Skeletal muscle tissue (tissue), 4 donors: ENCODE results near the gene BDNF. TPM values are rescaled to one million over a fixed set of nuclear protein-coding genes. Genes with fewer than 3 reads are reported as not detected.
"Not testable (repeated sequence)": the region's sequence is repeated elsewhere in the genome, so short reads cannot be mapped to it uniquely, and the experiment has no call there.

ENCODE experiments used
- H3K27ac ChIP-seq: one replicate; pipeline ENCODE4 v1.7.0; 2013; ENCODE audit warnings: mild to moderate bottlenecking, low read depth, low read length, inconsistent platforms
- H3K27me3 ChIP-seq, 3 donors: one replicate each; pipeline ENCODE4 v1.7.0; 2013; ENCODE audit warnings: low read length in 3 of 3; ENCODE audit not compliant: control insufficient read depth in 3 of 3, insufficient read depth in 3 of 3
- H3K36me3 ChIP-seq, 3 donors: one replicate each; pipeline ENCODE4 v1.7.0; 2013; ENCODE audit warnings: low read length in 3 of 3; ENCODE audit not compliant: control insufficient read depth in 3 of 3, insufficient read depth in 3 of 3
- H3K4me1 ChIP-seq, 3 donors: one replicate each; pipeline ENCODE4 v1.7.0; 2013; ENCODE audit warnings: low read length in 3 of 3, mild to moderate bottlenecking in 3 of 3; ENCODE audit not compliant: control insufficient read depth in 3 of 3, insufficient read depth in 3 of 3
- H3K4me3 ChIP-seq, 3 donors: one replicate each; pipeline ENCODE4 v1.7.0; 2013; ENCODE audit warnings: low read length in 3 of 3
- H3K9ac ChIP-seq, 3 donors: one replicate each; pipeline ENCODE4 v1.7.0; 2013; ENCODE audit warnings: low read length in 3 of 3, mild to moderate bottlenecking in 3 of 3, moderate library complexity in 2 of 3, low read depth in 1 of 3
- H3K9me3 ChIP-seq, 3 donors: one replicate each; pipeline ENCODE4 v1.7.0; 2013; ENCODE audit warnings: low read length in 3 of 3; ENCODE audit not compliant: control insufficient read depth in 3 of 3
- total RNA-seq: library from RNA; depleted of rRNA; stranded (reverse); fragments of >200 nt; gene quantifications from one replicate; pipeline ENCODE4 v1.2.3, GENCODE V29; 2014
- donor health status: Osteomylitis.

BDNF gene
- total RNA-seq, 1 donor from 2014 or later, result 1.0 TPM

DNA sequence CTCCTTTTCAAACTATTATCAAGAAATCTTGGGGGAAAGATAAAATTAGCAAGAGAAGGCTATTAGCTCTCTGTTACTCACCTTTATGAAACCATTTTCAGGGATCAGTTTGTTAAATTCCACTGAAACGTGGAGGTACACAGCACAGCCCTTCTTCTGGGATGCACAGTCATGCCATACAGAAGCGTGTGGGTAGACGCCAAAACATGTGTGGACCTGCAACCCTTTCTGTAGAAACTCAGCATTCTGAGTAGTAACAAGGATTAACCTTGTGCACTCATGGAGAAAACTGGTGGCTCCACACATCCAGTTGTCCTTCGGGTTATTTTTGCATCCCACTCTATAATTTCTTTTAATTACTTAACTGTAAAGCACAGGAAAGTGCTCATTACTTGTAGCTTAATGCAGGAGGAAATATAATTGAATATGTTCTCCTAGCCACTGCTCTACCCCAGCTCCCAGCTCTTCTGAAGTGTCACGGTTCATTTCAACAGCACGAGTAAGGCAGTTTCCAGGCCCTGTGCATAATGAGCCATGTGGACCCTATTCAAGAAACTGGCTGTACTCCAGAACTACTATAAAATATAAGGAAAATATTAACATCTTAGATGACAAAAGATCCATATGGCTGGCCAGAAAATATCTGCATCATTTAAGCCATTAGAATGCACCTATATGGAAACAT, 26.1 kb downstream of the BDNF start:
- no peaks in the 10 kb centered on the region for H3K27me3 ChIP-seq
- H3K4me3 ChIP-seq, result no peak overlapping the region
- no peaks in the 10 kb centered on the region for H3K9me3 ChIP-seq
- no peaks in the 10 kb centered on the region for H3K36me3 ChIP-seq
- H3K27ac ChIP-seq, result no peak overlapping the region
- no peaks in the 10 kb centered on the region for H3K4me1 ChIP-seq
- no peak overlapping the region for H3K9ac ChIP-seq

DNA sequence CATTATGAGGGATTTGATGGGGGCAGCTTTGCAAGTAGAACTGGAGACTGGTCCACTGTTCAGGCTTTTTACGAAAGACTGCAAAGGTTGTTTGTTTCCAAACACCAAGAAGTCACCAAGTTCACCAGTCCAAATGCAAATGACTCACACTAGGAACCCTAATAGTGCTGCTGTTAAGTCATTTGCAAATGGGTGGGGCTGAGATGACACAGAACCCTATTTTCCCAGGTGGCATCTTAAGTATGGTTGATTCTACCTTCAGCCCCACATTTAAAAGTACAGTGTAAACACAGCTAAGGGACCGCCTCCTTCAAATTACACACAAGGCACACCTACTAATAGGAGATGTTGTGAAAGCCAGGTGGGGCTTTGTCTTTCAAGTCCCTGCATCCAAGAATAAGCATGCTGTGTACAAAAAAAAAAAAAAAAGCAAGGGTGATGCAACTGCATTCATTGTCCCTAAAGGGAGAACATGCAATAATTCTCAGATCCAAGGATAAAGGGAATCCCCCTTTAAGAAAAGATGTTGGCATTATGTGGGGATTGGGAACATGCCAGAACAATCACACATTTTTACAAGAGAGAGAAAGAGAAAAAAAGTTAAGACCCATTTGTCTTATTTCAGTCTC, 27.3 kb downstream of the BDNF start:
- H3K4me3 ChIP-seq, result no peak overlapping the region

GRCh38 chr11:27665508-27666101, 34.6 kb downstream of the BDNF start:
- H3K4me3 ChIP-seq, H3K9me3 ChIP-seq, H3K36me3 ChIP-seq, H3K4me1 ChIP-seq, H3K9ac ChIP-seq, H3K27ac ChIP-seq, H3K27me3 ChIP-seq: not testable (repeated sequence)

More for the DNA sequence above, 27.3 kb downstream of the BDNF start:
- Histone ChIP-seq H3K36me3 (no peaks in the 10 kb centered on the region), H3K9me3 (no peaks in the 10 kb centered on the region), H3K27ac (no peak overlapping the region), H3K4me1 (no peaks in the 10 kb centered on the region), H3K9ac (no peak overlapping the region), H3K27me3 (no peaks in the 10 kb centered on the region)

DNA sequence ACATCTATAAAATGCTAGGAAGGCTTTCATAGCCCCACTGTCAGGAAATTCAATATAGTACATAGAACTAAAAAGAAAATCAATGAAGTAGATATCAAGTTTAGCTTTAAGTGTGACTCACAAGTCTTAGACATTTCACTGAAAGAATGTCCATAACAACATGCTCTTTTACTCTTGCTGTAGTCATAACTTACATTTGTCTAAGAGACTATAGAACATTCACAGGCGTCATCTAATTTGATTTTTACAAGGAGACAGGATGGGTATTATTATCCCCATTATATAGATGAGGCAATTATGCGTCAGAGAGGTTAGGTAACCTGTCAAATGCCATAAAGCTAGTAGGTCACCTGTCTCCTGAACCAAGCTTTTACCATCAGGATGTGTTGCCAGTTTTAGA, 36.9 kb downstream of the BDNF start:
- Histone ChIP-seq H3K9me3 (no peaks in the 10 kb centered on the region), H3K9ac (no peak overlapping the region), H3K27ac (no peak overlapping the region), H3K4me3 (no peak overlapping the region), H3K36me3 (no peaks in the 10 kb centered on the region), H3K4me1 (no peaks in the 10 kb centered on the region), H3K27me3 (no peaks in the 10 kb centered on the region)

- no peak overlapping the region for H3K9ac ChIP-seq
- no peaks in the 10 kb centered on the region for H3K27me3 ChIP-seq
- H3K9me3 ChIP-seq, result no peaks in the 10 kb centered on the region
- no peak overlapping the region for H3K27ac ChIP-seq
- H3K4me3 ChIP-seq, result no peak overlapping the region
- no peaks in the 10 kb centered on the region for H3K4me1 ChIP-seq
- H3K36me3 ChIP-seq, result no peaks in the 10 kb centered on the region
Observed at GRCh38 chr11:27660171-27660570, 40.1 kb downstream of the BDNF start.

DNA sequence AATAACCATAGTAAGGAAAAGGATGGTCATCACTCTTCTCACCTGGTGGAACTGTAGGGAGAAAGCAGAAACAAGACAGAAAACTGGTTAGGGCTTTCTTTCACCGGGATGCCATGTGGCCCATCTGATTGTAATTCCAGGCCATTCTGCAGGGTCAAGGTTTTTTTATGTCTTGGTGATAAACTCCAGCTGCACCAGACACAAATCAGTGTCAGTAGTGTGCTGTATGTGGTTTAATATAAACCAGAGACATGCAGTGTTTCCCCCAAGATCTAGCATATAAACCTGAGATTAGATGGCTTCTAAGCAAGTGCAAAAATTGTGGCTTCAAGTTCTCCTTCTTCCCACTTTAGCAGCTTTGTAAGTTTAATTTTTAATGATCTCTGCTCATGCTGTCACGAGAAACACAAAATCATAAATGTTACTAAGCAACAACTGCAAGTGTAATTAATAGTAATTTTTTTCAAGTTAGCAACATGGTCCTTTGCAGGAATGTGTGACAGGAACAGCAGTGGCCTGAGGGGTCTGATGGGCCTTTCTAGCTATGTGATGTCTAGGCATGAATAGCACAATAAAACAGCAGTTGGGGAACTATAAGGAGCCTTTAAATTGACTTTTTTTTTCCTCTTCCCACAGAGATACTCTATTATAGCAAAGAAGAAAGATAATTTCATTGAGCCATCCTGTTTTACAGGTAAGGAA, 41.6 kb downstream of the BDNF start:
- no peak overlapping the region for H3K27ac ChIP-seq
- no peak overlapping the region for H3K4me3 ChIP-seq
- H3K9me3 ChIP-seq, result no peaks in the 10 kb centered on the region
- H3K27me3 ChIP-seq, result no peaks in the 10 kb centered on the region
- no peaks in the 10 kb centered on the region for H3K4me1 ChIP-seq
- H3K36me3 ChIP-seq, result no peaks in the 10 kb centered on the region
- no peak overlapping the region for H3K9ac ChIP-seq

GRCh38 chr11:27656806-27657483, 43.3 kb downstream of the BDNF start:
- no peaks in the 10 kb centered on the region for H3K36me3 ChIP-seq
- H3K4me3 ChIP-seq, result no peak overlapping the region
- no peak overlapping the region for H3K27ac ChIP-seq
- no peaks in the 10 kb centered on the region for H3K4me1 ChIP-seq
- no peaks in the 10 kb centered on the region for H3K9me3 ChIP-seq
- no peak overlapping the region for H3K9ac ChIP-seq
- no peaks in the 10 kb centered on the region for H3K27me3 ChIP-seq

DNA sequence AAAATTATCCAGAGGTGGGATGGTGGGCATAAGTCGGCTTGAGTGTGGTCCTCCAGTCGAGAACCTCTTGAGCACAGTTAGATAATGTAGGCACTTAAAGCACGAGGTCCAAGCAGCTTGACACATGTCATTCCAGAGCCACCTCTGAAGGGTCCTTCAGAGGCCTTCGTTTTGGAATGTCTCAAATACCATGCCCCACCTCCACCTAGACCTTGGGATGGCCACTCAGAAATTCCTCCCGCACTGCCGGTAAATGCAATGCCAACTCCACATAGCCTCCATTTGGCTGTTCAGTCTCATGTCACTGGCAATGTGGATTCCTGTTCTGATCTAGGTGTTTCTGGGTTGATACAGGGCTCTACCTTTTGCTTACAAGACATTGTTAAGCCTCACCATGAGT, 43.9 kb downstream of the BDNF start:
- H3K4me3 ChIP-seq, result no peak overlapping the region
- H3K4me1 ChIP-seq, result no peaks in the 10 kb centered on the region
- H3K36me3 ChIP-seq, result no peaks in the 10 kb centered on the region

GRCh38 chr11:27653990-27654758, 46.1 kb downstream of the BDNF start:
- Histone ChIP-seq H3K9ac (no peak overlapping the region), H3K27me3 (no peaks in the 10 kb centered on the region), H3K4me3 (no peak overlapping the region), H3K27ac (no peak overlapping the region), H3K9me3 (no peaks in the 10 kb centered on the region), H3K4me1 (peaks cover 0 to 5% (median 3%) of the 10 kb centered on the region in 3 donors), H3K36me3 (no peaks in the 10 kb centered on the region)

More for the DNA sequence above, 43.9 kb downstream of the BDNF start:
- no peaks in the 10 kb centered on the region for H3K27me3 ChIP-seq
- H3K27ac ChIP-seq, result no peak overlapping the region
- no peaks in the 10 kb centered on the region for H3K9me3 ChIP-seq
- H3K9ac ChIP-seq, result no peak overlapping the region
